NK-92 (cell line): ENCODE results near the gene ARSJ.
"Not testable (repeated sequence)": the region's sequence is repeated elsewhere in the genome, so short reads cannot be mapped to it uniquely, and the experiment has no call there.

Source experiments
- DNase-seq: peaks from one replicate; lab custom pipeline; 2025; ENCODE audit not compliant: unreplicated experiment; lab: John Stamatoyannopoulos, UW

Gene ARSJ

DNA sequence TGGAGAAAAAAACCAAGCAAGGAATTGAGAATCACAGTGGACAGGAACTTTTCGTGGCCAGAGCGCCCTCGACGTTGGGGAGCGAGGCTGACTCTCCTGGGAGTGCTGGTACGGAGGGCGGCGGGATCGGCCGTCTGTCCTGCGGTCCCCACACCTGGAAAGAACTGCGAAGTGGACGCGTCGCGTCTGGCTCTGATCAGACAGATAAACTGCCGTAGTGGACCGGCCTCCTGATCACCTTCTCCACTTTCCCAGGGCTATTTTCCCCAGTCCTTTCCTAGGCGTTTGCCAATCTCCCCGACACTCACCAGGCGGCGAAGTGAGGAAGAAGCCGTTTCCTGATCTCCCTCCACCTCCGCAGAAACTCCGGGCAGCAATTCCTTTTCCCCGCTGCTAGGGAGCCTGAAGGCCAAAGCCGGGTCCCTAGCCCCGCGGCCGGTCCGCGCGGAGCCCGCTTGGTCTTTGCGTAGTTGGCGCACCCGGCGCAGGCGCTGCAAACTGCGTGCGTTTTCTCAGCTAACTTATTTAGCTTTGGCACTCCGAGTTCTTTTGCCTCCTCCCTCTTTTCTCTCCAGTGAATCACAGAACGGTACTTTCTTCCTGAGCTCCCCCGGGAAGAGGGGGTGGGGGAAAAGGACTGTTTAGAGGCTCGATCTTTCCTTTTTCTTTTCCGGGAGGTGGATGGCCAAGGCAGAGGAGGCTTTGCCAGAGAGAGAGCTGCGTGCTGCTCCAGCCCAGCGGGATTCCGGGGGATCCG, at the start of gene ARSJ:
ARSJ (minus strand) TSS at position 500 of the 757 bp plus-strand sequence. CDS start 813 bp downstream, outside the sequence.
- DNase-seq: no peak

DNA sequence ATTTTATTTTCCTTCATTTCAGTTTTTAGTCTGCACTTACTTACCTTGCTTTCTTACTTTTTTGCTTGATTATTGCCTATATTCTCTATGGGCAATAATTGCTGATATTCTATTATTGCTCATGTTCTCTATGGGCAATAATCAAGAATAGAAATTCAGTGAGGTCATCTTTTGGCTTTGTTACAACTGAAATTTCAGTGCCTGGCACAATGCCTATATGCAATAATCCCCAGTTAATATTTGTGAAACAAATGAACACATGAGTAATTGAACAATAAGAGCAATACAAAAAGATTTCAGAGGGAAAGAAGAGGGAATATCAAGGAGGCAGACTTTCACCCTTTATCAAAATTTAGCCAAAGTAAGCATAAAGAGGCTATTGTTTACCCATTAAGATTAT, 48.6 kb upstream of the ARSJ start:
- no peak for DNase-seq

DNA sequence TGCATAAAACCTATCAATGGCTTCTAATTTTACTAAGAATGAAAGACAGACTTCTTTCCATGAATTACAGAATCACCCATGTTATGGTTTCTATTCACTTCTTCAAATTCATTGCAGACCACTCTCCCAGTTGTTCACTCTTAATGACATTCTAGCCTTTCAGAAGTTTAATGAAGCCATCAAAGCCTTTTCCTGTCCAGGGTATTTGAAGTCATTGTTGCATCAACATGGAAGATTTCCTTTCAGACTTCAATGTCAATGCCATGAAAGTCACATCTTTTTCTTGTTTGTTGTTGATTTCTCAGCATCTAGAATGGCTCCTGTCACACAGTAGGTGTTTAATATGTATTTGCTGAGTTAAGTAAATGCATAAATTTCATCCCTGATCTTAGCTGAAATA, 48.1 kb upstream of the ARSJ start:
- DNase-seq: no peak

DNA sequence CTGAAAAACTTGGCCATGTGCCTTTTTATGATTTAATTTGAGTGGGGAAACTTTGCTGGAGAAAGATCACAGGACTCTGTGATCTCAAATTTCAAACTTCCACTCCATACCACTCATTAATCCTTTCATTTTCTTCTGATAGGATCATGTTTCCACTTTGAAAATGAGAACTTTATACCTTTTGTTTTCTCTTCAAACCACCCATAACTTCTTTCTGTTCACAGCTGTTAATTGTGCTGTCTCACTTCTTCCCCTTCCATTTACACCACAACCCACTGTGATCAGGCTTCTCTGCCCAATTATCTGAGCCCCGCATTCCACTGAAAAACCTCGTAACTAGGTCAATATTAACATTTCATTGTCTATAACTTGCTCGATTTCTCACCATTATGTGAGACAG, 47.0 kb upstream of the ARSJ start:
- DNase-seq: no peak

DNA sequence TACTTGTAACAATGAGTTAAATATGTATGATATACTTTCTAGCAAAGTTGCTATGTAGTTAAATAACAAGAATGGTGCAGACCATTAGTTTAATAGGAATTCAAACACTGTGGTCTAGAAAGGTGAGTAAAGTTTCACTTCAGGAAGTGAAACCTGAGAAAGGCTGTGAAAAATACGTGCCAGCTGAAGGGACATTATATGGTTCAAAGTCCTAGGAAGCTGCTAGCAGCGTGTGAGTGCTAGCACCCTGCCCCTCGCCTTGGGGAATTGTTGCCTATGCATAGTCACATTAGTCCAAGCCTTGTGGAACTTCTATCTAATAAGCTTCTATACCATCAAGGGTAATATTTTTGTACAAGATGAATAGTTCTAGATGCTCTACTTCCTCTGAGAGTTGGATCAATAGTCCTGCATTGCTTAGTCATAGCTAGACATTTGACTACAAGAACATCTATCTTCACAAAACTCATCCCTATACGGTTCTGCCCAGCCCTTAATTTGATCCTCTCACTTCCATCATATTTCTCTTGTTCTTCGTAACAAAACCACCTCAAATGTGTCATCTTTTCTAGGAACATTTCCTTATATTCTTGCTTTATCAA, 45.8 kb upstream of the ARSJ start:
- no peak for DNase-seq

DNA sequence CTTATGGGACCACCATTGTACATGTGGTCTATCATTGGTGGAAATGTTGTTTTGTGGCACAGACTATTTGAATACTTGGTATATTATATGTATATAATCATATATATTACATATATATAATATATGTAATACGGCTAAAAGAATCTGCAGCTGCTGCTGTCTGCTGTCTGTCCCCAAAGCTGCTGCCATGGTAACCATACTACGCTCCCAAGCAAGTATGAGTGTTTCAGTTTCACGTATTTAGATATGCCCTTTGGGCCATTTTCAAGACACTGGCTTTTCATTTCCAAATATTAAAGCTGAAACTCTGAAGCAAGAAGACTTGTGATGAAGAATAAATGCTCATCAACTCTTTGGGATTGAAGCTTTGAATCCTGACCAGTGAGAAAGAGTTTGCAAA, 42.0 kb upstream of the ARSJ start:
- no peak for DNase-seq

DNA sequence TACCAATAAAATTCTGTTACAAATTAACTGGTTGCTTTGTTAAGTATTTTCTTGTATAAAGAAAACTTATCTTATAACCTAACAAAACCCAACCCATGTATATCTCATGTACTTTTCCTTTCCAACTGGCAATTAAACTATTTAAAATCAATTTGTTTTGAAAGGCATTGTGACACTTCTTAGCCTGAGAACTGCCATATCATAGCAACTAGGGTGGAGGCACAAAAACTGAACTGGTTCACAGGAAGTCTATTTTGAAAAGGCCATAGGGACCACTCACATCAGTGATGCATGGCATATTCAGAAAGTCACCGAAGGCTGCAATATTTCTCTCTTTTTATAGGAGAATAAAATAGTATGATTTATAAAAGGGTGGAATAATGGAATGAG, 40.5 kb upstream of the ARSJ start:
- no peak for DNase-seq

DNA sequence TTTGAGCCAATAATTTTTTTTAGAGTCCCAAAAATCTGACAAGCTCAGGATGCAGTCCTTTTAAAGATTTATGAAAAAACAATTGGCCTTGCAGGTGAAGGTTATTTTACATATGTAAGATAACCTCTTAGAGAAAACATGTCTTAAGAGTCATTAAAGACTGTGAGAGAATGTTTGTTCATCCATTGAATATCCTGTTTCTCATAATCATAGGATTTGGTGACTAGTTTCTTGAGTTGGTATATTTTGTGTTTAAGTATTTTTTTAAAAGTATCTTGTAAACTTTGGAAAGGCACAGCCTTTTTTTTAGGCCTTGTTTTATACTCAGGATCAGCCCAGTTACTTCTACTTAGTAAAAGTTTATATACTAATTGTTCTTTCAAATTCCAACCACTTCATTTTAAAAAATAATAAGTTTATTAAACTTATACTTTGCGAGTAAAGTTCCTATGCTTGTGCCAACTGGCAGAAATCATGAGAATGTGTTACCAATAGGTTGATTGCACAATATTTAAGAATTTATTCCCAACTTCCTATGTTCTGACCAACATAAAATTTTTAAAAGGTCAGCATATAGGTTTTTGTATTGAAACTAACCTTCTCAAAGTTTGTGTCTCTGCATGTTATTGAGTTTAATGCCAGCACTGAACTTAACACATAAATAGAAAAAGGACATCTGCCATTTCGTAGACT, 40.0 kb upstream of the ARSJ start:
- no peak for DNase-seq

DNA sequence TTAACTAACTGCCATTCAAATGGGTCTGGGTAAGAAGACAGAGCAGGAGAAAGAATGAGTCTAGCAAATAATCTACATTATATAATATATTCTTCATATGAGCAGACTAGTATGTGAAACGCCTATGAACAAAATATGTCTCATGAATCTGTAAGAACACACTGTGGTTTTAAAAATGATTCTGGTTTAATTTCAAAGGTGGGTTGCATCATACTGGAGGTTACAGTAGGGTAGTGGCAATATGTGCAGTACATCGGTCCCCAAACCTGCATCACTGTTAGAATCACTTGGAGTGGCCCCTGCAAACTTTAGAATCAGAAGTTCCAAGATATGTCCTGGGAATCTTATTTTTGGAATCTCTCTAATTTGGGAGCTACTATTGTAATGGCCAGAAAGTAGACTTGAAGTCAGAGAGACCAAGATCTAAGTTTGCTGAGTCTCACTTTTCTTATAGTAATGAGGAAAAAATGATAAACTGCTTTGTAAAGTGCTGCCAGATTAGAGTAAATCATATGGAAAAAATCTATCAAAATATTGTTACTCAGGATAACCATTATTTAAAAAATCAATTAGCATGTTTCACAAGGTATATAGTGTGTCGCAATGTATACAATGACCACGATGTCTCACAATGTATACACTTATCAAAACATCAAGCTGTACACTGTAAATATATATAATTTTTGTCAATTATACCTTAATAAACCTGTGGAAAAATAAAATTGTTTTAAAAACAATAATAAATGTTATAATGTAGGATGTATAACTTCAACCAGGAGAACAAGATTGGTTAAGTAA, 37.9 kb upstream of the ARSJ start:
- DNase-seq: no peak

DNA sequence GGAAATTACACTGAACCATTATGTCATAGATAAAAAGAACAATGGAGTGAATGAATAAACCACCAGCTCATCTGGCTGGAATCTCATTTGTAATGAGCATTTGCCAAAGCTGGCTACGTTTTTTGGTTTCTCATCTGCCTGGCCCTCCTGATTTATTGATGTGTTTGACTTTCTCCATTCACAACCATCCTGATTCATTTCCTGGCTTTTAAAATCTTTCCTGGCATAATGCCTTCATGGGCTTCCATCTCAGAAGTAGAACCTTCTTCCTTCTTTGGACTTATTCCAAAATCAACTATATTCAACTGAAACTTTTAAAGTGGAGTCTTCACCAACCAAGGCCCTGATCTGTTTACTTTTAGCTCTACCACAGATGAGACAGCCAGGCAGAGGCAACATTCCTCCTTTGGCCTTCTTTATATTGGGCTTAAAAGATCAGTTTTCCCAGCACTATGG, 36.0 kb upstream of the ARSJ start:
- no peak for DNase-seq

DNA sequence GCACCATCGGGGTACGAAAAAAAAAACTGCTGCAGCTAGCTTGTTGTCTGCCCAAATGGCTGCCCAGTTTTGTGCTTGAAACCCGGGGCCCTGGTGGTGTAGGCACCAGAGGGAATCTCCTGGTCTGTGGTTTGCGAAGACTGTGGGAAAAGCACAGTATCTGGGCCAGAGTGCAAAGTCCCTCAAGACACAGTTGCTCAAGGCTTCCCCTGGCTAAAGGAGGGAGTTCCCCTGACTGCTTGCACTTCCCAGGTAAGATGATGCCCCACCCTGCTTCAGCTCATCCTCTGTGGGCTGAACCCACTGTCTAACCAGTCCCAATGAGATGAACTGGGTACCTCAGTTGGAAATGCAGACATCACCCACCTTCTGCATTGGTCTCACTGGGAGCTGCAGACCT, 33.8 kb upstream of the ARSJ start:
- DNase-seq: not testable (repeated sequence)

DNA sequence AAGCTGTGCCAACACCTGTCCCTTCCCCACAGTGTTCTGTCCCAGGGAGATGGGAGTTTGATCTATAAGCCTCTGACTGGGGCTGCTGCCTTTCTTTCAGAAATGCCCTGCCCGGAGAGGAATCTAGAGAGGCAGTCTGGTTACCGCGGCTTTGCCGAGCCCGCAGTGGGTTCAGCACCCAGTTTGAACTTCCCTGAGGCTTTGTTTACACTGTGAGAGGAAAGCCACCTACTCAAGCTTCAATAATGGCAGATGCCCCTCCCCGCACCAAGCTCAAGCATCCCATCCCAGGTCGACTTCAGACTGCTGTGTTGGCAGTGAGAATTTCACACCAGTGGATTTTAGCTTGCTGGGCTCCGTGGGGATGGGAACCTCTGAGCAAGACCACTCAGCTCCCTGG, 33.3 kb upstream of the ARSJ start:
- DNase-seq: no peak

DNA sequence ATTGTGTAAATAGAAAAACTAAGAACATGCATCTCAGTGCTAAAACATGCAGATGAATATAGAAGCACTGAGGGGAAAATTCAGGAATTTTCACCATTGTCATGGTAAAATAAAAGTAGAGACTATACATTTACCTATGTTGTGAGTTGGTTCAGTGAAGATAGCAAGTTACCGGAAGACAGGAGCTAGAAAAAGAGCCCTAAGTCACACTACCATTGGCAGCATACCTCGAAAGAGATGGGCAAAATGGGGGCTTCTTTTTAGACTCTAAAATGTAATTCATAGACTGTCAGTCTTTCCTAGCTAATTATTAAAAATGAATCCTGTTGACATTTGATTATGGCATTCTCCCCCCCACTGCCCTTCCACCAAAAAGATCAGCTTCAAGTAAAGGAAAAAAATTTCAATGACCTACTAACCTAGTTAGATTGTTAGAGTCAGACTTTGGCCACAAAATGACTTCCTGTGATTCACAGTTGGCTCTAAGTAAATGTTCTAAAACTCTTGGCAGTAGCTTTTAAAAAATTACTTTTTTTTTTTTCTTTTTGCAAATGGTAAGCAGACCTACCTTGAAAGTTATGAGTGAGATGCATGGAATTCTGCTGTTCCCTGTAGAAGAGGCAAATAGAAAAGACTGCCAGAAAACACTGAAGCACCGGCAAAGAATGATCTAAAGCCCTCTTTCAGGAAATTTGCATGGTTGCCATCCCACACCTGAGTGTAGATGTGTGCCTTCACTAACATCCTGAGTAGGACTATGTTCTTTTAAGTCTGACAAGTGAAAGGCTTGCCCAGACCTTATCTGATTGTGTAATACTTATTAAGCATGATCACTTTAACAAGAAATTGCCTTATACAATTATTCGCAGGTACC, 26.4 kb upstream of the ARSJ start:
- no peak for DNase-seq

DNA sequence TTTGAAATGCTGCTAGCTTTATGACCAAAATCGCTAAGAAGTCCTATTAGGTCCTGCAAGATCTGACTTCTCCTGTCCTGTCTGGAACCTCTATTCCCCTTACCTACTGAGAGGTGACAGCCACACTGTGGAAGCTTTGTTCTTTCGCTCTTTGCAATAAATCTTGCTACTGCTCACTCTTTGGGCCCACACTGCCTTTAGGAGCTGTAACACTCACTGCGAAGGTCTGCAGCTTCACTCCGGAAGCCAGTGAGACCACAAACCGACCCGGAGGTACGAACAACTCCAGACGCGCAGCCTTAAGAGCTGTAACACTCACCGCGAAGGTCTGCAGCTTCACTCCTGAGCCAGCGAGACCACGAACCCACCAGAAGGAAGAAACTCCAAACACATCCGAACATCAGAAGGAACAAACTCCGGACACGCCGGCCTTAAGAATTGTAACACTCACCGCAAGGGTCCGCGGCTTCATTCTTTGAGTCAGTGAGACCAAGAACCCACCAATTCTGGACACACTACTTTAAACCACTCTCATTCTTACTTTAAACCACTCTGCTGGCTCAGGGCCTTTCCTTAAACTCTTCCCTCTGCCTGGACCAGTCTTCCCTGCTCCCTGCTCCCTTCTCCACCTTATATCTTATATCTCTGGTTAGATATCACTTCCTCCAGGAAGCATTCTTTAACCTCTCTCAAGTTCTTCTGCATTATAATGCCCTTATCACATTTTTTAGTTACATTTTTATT, 25.2 kb upstream of the ARSJ start:
- not testable (repeated sequence) for DNase-seq

DNA sequence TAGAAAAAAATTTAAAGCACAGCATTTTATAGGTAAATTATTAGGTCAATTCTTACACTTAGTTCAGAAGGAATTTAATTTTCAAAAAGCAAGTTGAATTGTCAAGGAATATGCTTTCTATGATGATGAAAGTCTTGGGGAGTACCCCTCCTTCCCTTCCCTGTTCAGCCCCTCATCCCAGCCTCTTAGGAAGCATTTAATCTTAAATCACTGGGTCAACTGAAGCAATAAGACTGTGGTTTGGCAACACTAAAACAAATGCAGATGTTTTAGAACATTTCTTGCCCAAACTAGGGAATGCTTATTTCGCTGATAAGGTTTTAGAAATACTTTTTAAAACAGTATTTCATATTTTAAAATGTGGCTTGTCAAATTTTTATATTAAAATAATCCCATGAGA, 19.1 kb upstream of the ARSJ start:
- DNase-seq: no peak

DNA sequence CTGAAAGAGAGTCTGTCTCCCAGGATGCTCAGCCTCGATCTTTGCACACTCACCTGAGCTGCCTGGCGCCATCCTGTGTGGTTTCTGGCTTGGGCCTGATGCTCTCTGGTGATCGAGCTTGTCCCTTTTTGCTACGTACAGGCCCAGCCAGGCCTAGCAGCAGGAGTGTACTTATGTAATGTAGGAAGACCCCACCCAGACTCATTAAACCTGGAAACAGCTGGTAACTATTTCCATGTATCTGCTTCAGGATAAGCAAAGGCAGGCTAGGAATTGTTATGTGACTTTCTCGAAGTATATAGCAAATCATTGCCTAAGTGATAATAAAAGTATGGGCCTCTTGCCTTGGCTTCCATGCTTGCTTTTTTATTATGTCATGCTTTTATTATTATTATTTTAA, 18.6 kb upstream of the ARSJ start:
- no peak for DNase-seq

DNA sequence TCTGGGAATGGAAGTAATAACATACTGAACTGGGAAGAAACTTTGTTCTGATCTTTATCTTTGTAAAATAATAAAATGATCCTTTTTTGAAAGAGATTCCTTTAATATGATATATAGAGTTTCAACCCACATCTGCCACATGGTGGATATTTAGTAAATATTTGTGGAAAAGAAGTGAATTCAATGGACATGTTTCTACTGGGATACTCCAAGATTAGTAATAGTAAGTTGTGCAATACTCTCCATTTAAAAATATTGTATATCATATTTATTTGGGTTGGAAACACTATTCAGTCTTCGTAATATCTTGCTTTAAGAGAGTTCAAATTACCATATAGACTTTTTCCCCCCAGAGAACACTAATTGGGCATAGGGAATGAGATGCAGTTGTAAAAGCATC, 17.8 kb upstream of the ARSJ start:
- no peak for DNase-seq

DNA sequence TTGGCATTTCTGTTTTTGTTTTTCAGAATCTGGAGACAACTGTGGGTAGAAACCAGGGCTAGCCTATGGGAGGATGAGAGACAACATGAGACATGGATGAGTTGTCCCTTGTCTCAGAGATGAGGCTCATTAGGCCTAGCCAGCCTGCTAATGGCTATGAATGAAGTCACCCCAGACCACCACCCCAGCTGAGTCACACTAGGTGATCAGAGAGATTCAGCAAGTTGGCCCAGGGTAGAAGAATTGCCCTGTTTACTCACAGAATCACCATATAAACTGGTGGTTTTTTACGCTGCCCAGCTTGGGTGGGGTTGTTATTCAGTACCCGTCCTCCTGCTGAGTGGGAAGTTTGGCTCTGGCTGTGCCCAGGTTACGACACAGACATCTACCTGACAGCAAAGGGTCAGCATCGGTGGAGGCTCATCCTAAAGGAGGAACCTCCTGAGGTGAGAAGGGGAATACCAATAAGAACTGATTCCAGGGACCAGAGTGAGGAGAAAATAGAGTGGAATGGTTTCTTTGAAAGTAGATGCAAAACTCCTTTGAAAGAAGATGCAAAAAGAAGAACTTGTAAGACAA, 17.2 kb upstream of the ARSJ start:
- no peak for DNase-seq

DNA sequence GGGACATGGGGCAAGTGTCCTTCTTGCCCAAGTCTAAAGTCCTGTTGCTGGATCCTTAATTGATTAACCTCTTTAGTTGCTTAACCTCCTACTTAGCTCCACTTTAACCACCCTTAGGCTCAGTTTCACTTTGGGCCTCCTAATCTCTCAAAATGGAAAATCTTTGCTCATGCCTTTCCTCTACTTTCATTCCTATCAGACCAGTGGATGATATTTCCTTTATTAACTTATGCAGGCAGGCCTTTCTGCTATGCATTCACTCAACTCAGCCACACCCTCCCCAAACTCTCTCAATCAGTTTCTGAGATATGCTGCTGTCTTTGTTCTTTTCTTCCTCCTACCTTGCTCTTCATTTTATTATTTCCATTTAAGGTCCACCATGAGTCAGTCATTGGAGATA, 14.4 kb upstream of the ARSJ start:
- no peak for DNase-seq
